ENCODE measurements around the gene KRTAP10-4. TPM values are rescaled to one million over a fixed set of nuclear protein-coding genes. Genes with fewer than 3 reads are reported as not detected.

KRTAP10-4 gene
- total and polyA plus RNA-seq, 2 experiments from 2014 or later = not detected

- H3K4me1 Mint-ChIP-seq = peaks cover 3% of the 10 kb centered on the region; the same call in 2 of the 3 replicates
- Histone ChIP-seq H3K4me3 (no peak overlapping the region), H3K27ac (ENCODE audit: low read depth) (no peak overlapping the region), H2AFZ (no peak overlapping the region), H3K36me3 (ENCODE audit: insufficient read depth) (no peaks in the 10 kb centered on the region), H3K4me1 (ENCODE audit: insufficient read depth) (no peaks in the 10 kb centered on the region), H4K20me1 (replicated peaks; ENCODE audit: insufficient read depth) (no peaks in the 10 kb centered on the region), H3F3A (replicated peaks; ENCODE audit: low read depth) (no peaks in the 10 kb centered on the region), H3K9me2 (ENCODE audit: insufficient read depth) (0 out of 2 replicates have a peak, but pooled peaks cover 1% of the 10 kb centered on the region), H3K79me2 (replicated peaks; ENCODE audit: insufficient read depth) (no peaks in the 10 kb centered on the region), H3K27me3 (ENCODE audit: insufficient read depth) (no peaks in the 10 kb centered on the region), H3K4me2 (no peak overlapping the region)
- H3K36me3 Mint-ChIP-seq (ENCODE audit: low read depth) = no peaks in the 10 kb centered on the region
- peaks cover 4% of the 10 kb centered on the region; the same call in 1 of the 3 replicates for H3K9me3 Mint-ChIP-seq
- TF ChIP-seq NANOG (IDR thresholded peaks at IDR 0.05; ENCODE audit: borderline replicate concordance) (no peak), POLR2AphosphoS5 (IDR thresholded peaks at IDR 0.05; ENCODE audit: low read depth) (no peak), ZNF331 (CRISPR knock-in tag; IDR thresholded peaks at IDR 0.05; ENCODE audit: low read depth) (no peak), STAT1 (IDR thresholded peaks at IDR 0.05; ENCODE audit: unreplicated experiment) (no peak), EZH2 (IDR thresholded peaks at IDR 0.05; ENCODE audit: low read depth, unreplicated experiment) (no peak), ZNF114 (CRISPR knock-in tag; IDR thresholded peaks at IDR 0.05) (no peak), EZH2phosphoT487 (IDR thresholded peaks at IDR 0.05; ENCODE audit: unreplicated experiment) (no peak), REST (IDR thresholded peaks at IDR 0.05; ENCODE audit: unreplicated experiment) (no peak), ETS1 (IDR thresholded peaks at IDR 0.05) (no peak), CREB1 (CRISPR knock-in tag; IDR thresholded peaks at IDR 0.05; ENCODE audit: low read depth) (no peak)
- no peak overlapping the region for H3K4me3 Mint-ChIP-seq
- peaks cover 6% of the 10 kb centered on the region for H3K27me3 Mint-ChIP-seq (ENCODE audit: insufficient read depth, low read depth, poor library complexity)
- DNase-seq (ENCODE audit: low spot score) (no peak), ATAC-seq (no peak)
- no peak overlapping the region for H3K27ac Mint-ChIP-seq
Observed at GRCh38 chr21:44530903-44531605, 42.5 kb upstream of the KRTAP10-4 start.

Data from GM23338 (cell line).